Keratinocyte (primary cell): ENCODE measurements around the gene POTEJ.
"Not testable (repeated sequence)": the region's sequence is repeated elsewhere in the genome, so short reads cannot be mapped to it uniquely, and the experiment has no call there.

Source experiments
- EZH2 ChIP-seq: IDR thresholded peaks from one replicate; pipeline ENCODE4 v1.6.1; 2012; ENCODE audit warnings: inconsistent platforms, mild to moderate bottlenecking, low read length, moderate library complexity
- TF ChIP-seq, protein P1 (sequence below), 3 experiments: IDR thresholded peaks in 1 of 3; conservative IDR thresholded peaks in 1 of 3; optimal IDR thresholded peaks in 1 of 3; 2 replicates in 2 of 3; 3 replicates in 1 of 3; pipeline versions ENCODE3 to v1.5.1; 2011; ENCODE audit warnings: low read length in 3 of 3, mild to moderate bottlenecking in 3 of 3, moderate library complexity in 2 of 3, control low read depth in 1 of 3, inconsistent platforms in 1 of 3; ENCODE audit not compliant: insufficient read depth in 2 of 3; ENCODE audit errors: extremely low read depth in 1 of 3

DNA sequence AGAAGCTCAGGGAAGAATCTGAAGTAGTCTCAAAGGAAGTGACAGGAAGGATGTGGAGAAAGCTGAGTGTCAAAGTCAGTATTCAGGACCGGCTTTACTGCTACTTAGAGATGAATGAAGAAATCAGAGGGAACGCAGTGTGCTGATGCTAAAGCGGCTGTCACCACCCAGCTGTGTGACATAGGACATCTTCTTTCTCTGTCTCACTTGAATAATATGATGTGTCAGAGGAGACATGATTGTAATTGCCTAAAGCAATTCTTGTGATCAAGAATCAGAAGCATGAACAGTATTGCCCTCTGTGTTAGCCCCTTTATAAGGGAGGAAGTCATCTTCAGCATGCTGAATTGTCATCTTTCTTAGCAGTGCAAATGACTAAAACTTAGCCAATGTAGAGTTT is 92.0 kb downstream of the POTEJ start:
- TF ChIP-seq, protein P1, sequence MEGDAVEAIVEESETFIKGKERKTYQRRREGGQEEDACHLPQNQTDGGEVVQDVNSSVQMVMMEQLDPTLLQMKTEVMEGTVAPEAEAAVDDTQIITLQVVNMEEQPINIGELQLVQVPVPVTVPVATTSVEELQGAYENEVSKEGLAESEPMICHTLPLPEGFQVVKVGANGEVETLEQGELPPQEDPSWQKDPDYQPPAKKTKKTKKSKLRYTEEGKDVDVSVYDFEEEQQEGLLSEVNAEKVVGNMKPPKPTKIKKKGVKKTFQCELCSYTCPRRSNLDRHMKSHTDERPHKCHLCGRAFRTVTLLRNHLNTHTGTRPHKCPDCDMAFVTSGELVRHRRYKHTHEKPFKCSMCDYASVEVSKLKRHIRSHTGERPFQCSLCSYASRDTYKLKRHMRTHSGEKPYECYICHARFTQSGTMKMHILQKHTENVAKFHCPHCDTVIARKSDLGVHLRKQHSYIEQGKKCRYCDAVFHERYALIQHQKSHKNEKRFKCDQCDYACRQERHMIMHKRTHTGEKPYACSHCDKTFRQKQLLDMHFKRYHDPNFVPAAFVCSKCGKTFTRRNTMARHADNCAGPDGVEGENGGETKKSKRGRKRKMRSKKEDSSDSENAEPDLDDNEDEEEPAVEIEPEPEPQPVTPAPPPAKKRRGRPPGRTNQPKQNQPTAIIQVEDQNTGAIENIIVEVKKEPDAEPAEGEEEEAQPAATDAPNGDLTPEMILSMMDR (optimal IDR thresholded peaks at IDR 0.05 in 1 of 3, IDR thresholded peaks at IDR 0.05 in 1 of 3, conservative IDR thresholded peaks at IDR 0.05 in 1 of 3; ENCODE audit: extremely low read depth in 1 of 3, insufficient read depth in 2 of 3, low read length in 3 of 3) = not testable (repeated sequence)
- TF ChIP-seq EZH2 = not testable (repeated sequence)
